Measurements from ENCODE around the gene NR2F1.

NR2F1 gene

DNA sequence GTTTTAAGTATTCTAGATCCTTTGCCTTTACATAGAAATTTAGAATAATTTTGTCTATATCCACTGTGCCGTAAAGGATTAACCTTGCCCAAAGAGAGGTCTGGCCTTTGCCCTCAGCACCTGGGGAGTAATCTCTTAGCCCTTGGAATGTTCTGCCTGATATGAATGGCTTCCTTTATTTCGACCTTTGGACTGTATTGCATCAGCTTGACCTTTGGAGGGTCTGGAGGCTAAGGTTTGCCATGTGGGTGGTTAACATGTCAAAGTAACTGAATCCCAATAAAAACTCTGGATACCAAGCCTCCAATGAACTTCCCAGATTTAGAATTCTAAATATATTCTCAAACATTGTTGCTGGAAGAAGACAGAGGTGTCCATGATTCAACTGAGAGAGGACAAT is 54.7 kb downstream of the NR2F1 start:
- no peak for DNase-seq (ENCODE audit: low read depth in 2 of 2)

DNA sequence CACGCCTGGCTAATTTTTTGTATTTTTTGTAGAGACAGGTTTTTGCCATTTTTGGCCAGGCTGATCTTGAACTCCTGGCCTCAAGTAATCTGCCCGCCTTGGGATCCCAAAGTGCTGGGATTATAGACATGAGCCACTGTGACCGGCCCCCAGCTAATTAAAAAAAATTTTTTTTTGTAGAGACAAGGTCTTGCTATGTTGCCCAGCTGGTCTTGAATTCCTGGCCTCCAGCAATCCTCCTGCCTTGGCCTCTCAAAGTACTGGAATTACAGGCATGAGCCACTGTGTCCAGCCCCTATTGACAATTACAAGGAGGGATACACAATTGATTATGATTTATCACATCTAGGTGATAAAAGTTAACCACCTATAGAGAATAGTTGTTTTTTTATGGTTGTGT is 59.5 kb downstream of the NR2F1 start:
- no peak for DNase-seq (ENCODE audit: low read depth in 2 of 2)
